Aorta (tissue), 5 donors: ENCODE results near the gene PTGDR2. TPM values are rescaled to one million over a fixed set of nuclear protein-coding genes. Genes with fewer than 3 reads are reported as not detected.

Experiments used
- ATAC-seq: fragments of 200-7000 bp; cut with Tn5 transposase; one replicate; pipeline ENCODE4 v1.9.1; 2022; ENCODE audit warnings: moderate library complexity; ENCODE audit not compliant: low FRiP score
- DNase-seq, 2 donors: peaks; one replicate each; pipeline ENCODE4 v3.0.0-alpha.2; 2020
- H3K27ac ChIP-seq, 2 donors: one replicate each; pipeline ENCODE4 v1.5.1; 2013; ENCODE audit warnings: low read length in 2 of 2, mild to moderate bottlenecking in 2 of 2, moderate library complexity in 2 of 2, control low read depth in 1 of 2, inconsistent platforms in 1 of 2, low read depth in 1 of 2
- H3K27me3 ChIP-seq, 2 donors: one replicate each; pipeline ENCODE4 v1.6.1; 2013; ENCODE audit warnings: control low read depth in 1 of 2, low read length in 1 of 2, mild to moderate bottlenecking in 1 of 2, moderate library complexity in 1 of 2; ENCODE audit not compliant: insufficient read depth in 2 of 2, control insufficient read depth in 1 of 2
- H3K36me3 ChIP-seq, 2 donors: one replicate each; pipeline ENCODE4 v1.6.1; 2013; ENCODE audit warnings: control low read depth in 1 of 2, low read length in 1 of 2, mild to moderate bottlenecking in 1 of 2; ENCODE audit not compliant: insufficient read depth in 2 of 2, control insufficient read depth in 1 of 2
- H3K4me1 ChIP-seq, 2 donors: one replicate each; pipeline ENCODE4 v1.6.1; 2013; ENCODE audit warnings: low read length in 2 of 2, control low read depth in 1 of 2, mild to moderate bottlenecking in 1 of 2, moderate library complexity in 1 of 2; ENCODE audit not compliant: insufficient read depth in 2 of 2, control insufficient read depth in 1 of 2
- H3K4me3 ChIP-seq, 2 donors: one replicate each; pipeline ENCODE4 v1.5.1; 2013; ENCODE audit warnings: low read length in 2 of 2, control low read depth in 1 of 2, mild to moderate bottlenecking in 1 of 2
- H3K9me3 ChIP-seq: one replicate; pipeline ENCODE4 v1.6.1; 2013; ENCODE audit warnings: mild to moderate bottlenecking, low read length; ENCODE audit not compliant: control insufficient read depth
- WGBS, 2 donors: extraction: QIAGEN DNeasy Blood & Tissue Kit; methylation state at CpG; one replicate each; pipeline ENCODE4 v1.1.7; 2013; 5-methylcytosine and 5-hydroxymethylcytosine counted together
- intact Hi-C, 2 donors: fragments of 100-400 bp; cut with DNase I; formaldehyde crosslinking; loops; one replicate each; pipeline versions ENCODE4 v1.14.2 to v1.15.0; 2022
- polyA plus RNA-seq, 2 donors: library from polyadenylated mRNA; stranded (reverse); fragments of 200-250 nt; gene quantifications; one replicate each; pipeline ENCODE4 v1.2.3, GENCODE V29; 2013
- total RNA-seq, 2 donors: library from RNA; stranded (reverse); fragmentation: NEBNext Ultra II Directional; extraction: Animal tissue kit (Norgen Biotek cat#: 25700); gene quantifications; one replicate each; pipeline ENCODE4 v1.2.1, GENCODE V29; 2021
- donor health status: healthy with polysubstance abuse.
- donor health status: Bipolar disorder and iron deficiency.
- donor health status: DM: no; HTN: no; CAD: no.
- donor health status: DM: no; HTN: no; CAD: no.
- donor health status: DM: yes; HTN: yes; CAD: no.

The PTGDR2 gene
- total and polyA plus RNA-seq, 4 donors, result 0.10 to 0.25 (median 0.17) TPM

DNA sequence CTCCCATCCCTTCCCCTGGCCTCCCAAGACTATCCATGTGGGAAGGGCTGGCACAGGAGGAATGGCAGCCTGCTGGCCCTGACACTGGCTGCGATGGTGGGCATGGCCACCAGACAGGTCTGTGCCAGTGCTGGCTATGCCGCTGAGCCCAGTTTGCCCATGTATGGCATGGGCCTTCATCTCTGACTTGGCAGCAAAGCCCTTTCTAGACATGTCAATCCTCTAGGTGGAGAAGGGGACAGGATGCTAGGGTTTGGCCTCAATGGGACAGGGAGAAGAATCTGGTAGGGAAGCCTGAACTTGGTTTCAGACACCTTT, 20.4 kb upstream of the PTGDR2 start:
- H3K9me3 ChIP-seq, result no peaks in the 10 kb centered on the region
- WGBS, 2 donors, result 92 to 100% methylated on average over 2 of the region's 2 CpGs
- H3K27me3 ChIP-seq, result no peaks in the 10 kb centered on the region
- peaks cover 0 to 2% of the 10 kb centered on the region in 2 donors for H3K36me3 ChIP-seq
- H3K4me3 ChIP-seq, result no peak overlapping the region
- H3K27ac ChIP-seq, result no peak overlapping the region
- DNase-seq, result no peak
- intact Hi-C loops, result no loop called here
- no peaks in the 10 kb centered on the region for H3K4me1 ChIP-seq
- no peak for ATAC-seq

GRCh38 chr11:60875366-60876167, 19.8 kb upstream of the PTGDR2 start:
- no peaks in the 10 kb centered on the region for H3K9me3 ChIP-seq
- no peak overlapping the region for H3K4me3 ChIP-seq
- intact Hi-C loops, result no loop called here
- H3K27me3 ChIP-seq, result no peaks in the 10 kb centered on the region
- DNase-seq, result no peak
- no peak for ATAC-seq
- peaks cover 0 to 2% of the 10 kb centered on the region in 2 donors for H3K36me3 ChIP-seq
- H3K4me1 ChIP-seq, result no peaks in the 10 kb centered on the region
- WGBS, 2 donors, result 82 to 88% methylated on average over 7 of the region's 7 CpGs
- no peak overlapping the region for H3K27ac ChIP-seq

- no peaks in the 10 kb centered on the region for H3K4me1 ChIP-seq
- H3K36me3 ChIP-seq, result peaks cover 0 to 2% of the 10 kb centered on the region in 2 donors
- intact Hi-C loops, result no loop called here
- H3K27ac ChIP-seq, result no peak overlapping the region
- no peak overlapping the region for H3K4me3 ChIP-seq
- H3K27me3 ChIP-seq, result no peaks in the 10 kb centered on the region
- 87 to 90% methylated on average over 13 of the region's 13 CpGs for WGBS, 2 donors
- ATAC-seq (no peak), DNase-seq (no peak)
- H3K9me3 ChIP-seq, result no peaks in the 10 kb centered on the region
Measured at GRCh38 chr11:60874421-60875365, 18.9 kb upstream of the PTGDR2 start.

- intact Hi-C loops, result no loop called here
- H3K9me3 ChIP-seq, result no peaks in the 10 kb centered on the region
- H3K4me3 ChIP-seq, result no peak overlapping the region
- H3K4me1 ChIP-seq, result no peaks in the 10 kb centered on the region
- no peak overlapping the region for H3K27ac ChIP-seq
- peaks cover 0 to 2% of the 10 kb centered on the region in 2 donors for H3K36me3 ChIP-seq
- no peaks in the 10 kb centered on the region for H3K27me3 ChIP-seq
- DNase-seq (no peak), ATAC-seq (no peak)
- 82 to 84% methylated on average over 12 of the region's 12 CpGs for WGBS, 2 donors
Measured at GRCh38 chr11:60873533-60873932, 17.8 kb upstream of the PTGDR2 start.

DNA sequence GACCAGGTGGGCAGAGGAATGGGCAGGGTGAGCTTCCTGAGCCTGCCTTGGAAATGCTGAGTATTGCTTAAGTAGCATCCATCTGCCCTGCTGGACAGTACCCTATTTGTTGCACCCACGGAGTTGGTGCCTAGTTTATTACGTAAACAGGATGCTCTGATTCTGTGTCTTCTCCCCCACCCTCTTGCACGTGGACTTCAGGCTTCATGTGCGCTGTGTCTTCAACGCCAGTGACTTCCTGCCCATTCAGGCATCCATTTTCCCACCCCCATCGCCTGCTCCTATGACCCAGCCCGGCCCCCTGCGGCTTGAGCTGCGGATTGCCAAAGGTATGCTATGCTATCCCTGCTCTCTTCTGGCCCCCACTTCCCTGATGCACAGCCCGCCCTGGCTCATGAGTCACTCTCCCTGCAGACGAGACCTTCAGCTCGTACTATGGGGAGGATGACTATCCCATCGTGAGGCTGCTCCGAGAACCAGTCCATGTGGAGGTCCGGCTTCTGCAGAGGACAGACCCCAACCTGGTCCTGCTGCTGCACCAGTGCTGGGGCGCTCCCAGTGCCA, 17.3 kb upstream of the PTGDR2 start:
- H3K27ac ChIP-seq, result no peak overlapping the region
- H3K27me3 ChIP-seq, result no peaks in the 10 kb centered on the region
- intact Hi-C loops, result no loop called here
- no peak for DNase-seq
- 74 to 76% methylated on average over 16 of the region's 16 CpGs for WGBS, 2 donors
- no peak for ATAC-seq
- no peak overlapping the region for H3K4me3 ChIP-seq
- H3K36me3 ChIP-seq, result peaks cover 0 to 2% of the 10 kb centered on the region in 2 donors
- no peaks in the 10 kb centered on the region for H3K4me1 ChIP-seq
- H3K9me3 ChIP-seq, result no peaks in the 10 kb centered on the region

- ATAC-seq, result peak; percentile 47
- intact Hi-C loops, result no loop called here
- no peak overlapping the region for H3K4me3 ChIP-seq
- DNase-seq, result no peak
- WGBS, 2 donors, result 92 to 94% methylated on average over 6 of the region's 6 CpGs
- H3K36me3 ChIP-seq, result peaks cover 0 to 2% of the 10 kb centered on the region in 2 donors
- no peaks in the 10 kb centered on the region for H3K4me1 ChIP-seq
- no peaks in the 10 kb centered on the region for H3K27me3 ChIP-seq
- no peaks in the 10 kb centered on the region for H3K9me3 ChIP-seq
- no peak overlapping the region for H3K27ac ChIP-seq
Measured at GRCh38 chr11:60872124-60872960, 16.6 kb upstream of the PTGDR2 start.

GRCh38 chr11:60871378-60872061, 15.8 kb upstream of the PTGDR2 start:
- Histone ChIP-seq H3K4me1 (no peaks in the 10 kb centered on the region), H3K27me3 (no peaks in the 10 kb centered on the region), H3K36me3 (peaks cover 0 to 2% of the 10 kb centered on the region in 2 donors), H3K4me3 (no peak overlapping the region), H3K27ac (no peak overlapping the region), H3K9me3 (no peaks in the 10 kb centered on the region)
- WGBS, 2 donors, result 64 to 66% methylated on average over 7 of the region's 7 CpGs
- ATAC-seq (peak; percentile 34), DNase-seq (no peak)
- intact Hi-C loops, result no loop called here
